H1 (cell line): ENCODE measurements around the gene CABP5. TPM values are rescaled to one million over a fixed set of nuclear protein-coding genes. Genes with fewer than 3 reads are reported as not detected.

Experiments used
- polyA plus RNA-seq, 7 experiments: library from polyadenylated mRNA; depleted of rRNA in 3 of 7; stranded (reverse) in 5 of 7; unstranded in 2 of 7; fragments of >200 nt in 5 of 7; fragments of 200-250 nt in 2 of 7; gene quantifications; 1 replicate in 5 of 7; 2 replicates in 1 of 7; 4 replicates in 1 of 7; pipeline versions ENCODE4 v1.2.1 to v1.2.3, GENCODE V29; 2011 to 2013; ENCODE audit warnings: missing spikeins in 2 of 7, mixed read lengths in 2 of 7
- total RNA-seq: library from RNA; stranded (reverse); fragmentation: NEBNext Ultra II Directional; extraction: Animal tissue kit (Norgen Biotek cat#: 25700); gene quantifications from 2 replicates; pipeline ENCODE4 v1.2.1, GENCODE V29; 2021

The CABP5 gene
- total and polyA plus RNA-seq, 2 of the 8 experiments (the other 6 are each of a cell fraction or from before 2014, with no cell fraction given) = not detected

Other genes starting within 250 kb of the CABP5 start
- not detected in 2 replicates for gene TPRX1, start 239.5 kb downstream of the CABP5 start, total RNA-seq
- 0.03 and 0.05 TPM in 2 replicates for gene TPRX1, start 239.5 kb downstream of the CABP5 start, polyA plus RNA-seq (2011; rRNA removed)
- not detected in 2 replicates for gene CRX, start 222.1 kb downstream of the CABP5 start, total RNA-seq
- gene CRX, start 222.1 kb downstream of the CABP5 start, polyA plus RNA-seq (2011; rRNA removed) = 0.06 and 0.08 TPM in 2 replicates
- gene TPRX2, start 184.8 kb downstream of the CABP5 start, total RNA-seq = not detected in 2 replicates
- not detected in 2 replicates for gene TPRX2, start 184.8 kb downstream of the CABP5 start, polyA plus RNA-seq (2011; rRNA removed)
- gene SULT2A1, start 157.8 kb downstream of the CABP5 start, total RNA-seq = not detected in 2 replicates
- not detected in 2 replicates for gene SULT2A1, start 157.8 kb downstream of the CABP5 start, polyA plus RNA-seq (2011; rRNA removed)
- not detected in 2 replicates for gene BSPH1, start 51.9 kb downstream of the CABP5 start, total RNA-seq
- not detected in 2 replicates for gene BSPH1, start 51.9 kb downstream of the CABP5 start, polyA plus RNA-seq (2011; rRNA removed)
- not detected in 2 replicates for gene ELSPBP1, start 49.4 kb downstream of the CABP5 start, total RNA-seq
- gene ELSPBP1, start 49.4 kb downstream of the CABP5 start, polyA plus RNA-seq (2011; rRNA removed) = not detected in 2 replicates
- gene PLA2G4C, start 66.7 kb upstream of the CABP5 start, total RNA-seq = 14.9 and 17.5 TPM in 2 replicates
- 14.9 and 20.5 TPM in 2 replicates for gene PLA2G4C, start 66.7 kb upstream of the CABP5 start, polyA plus RNA-seq (2011; rRNA removed)
- gene LIG1, start 126.3 kb upstream of the CABP5 start, total RNA-seq = 97.7 and 113 TPM in 2 replicates
- 67.6 and 87.0 TPM in 2 replicates for gene LIG1, start 126.3 kb upstream of the CABP5 start, polyA plus RNA-seq (2011; rRNA removed)
- gene ZSWIM9, start 126.6 kb upstream of the CABP5 start, total RNA-seq = 10.1 and 10.4 TPM in 2 replicates
- gene ZSWIM9, start 126.6 kb upstream of the CABP5 start, polyA plus RNA-seq (2011; rRNA removed) = 1.5 and 3.8 TPM in 2 replicates
- 24.4 and 26.2 TPM in 2 replicates for gene CARD8, start 211.8 kb upstream of the CABP5 start, total RNA-seq
- 8.9 and 11.7 TPM in 2 replicates for gene CARD8, start 211.8 kb upstream of the CABP5 start, polyA plus RNA-seq (2011; rRNA removed)
- gene ZNF114, start 226.0 kb upstream of the CABP5 start, total RNA-seq = 19.2 TPM in 2 replicates
- gene ZNF114, start 226.0 kb upstream of the CABP5 start, polyA plus RNA-seq (2011; rRNA removed) = 7.3 and 8.2 TPM in 2 replicates